HepG2 (cell line): Measurements from ENCODE around the gene SEPHS2. TPM values are rescaled to one million over a fixed set of nuclear protein-coding genes. Genes with fewer than 3 reads are reported as not detected.

Experiments used
- BRD4 ChIP-seq: sonication (generic); formaldehyde crosslinking; IDR thresholded peaks from 2 replicates; pipeline ENCODE4 v1.4.0; 2020; ENCODE audit warnings: missing genetic modification reagents
- E2F1 ChIP-seq: sonication (generic); formaldehyde crosslinking; IDR thresholded peaks from 2 replicates; pipeline ENCODE4 v1.5.0; 2020; ENCODE audit warnings: missing genetic modification reagents
- ELF4 ChIP-seq: sonication (generic); formaldehyde crosslinking; IDR thresholded peaks from 2 replicates; pipeline ENCODE4 v1.5.0; 2020; ENCODE audit warnings: missing genetic modification reagents, mild to moderate bottlenecking, moderate library complexity, borderline replicate concordance
- KLF11 ChIP-seq: IDR thresholded peaks from 2 replicates; pipeline ENCODE4 v1.6.1; 2016; ENCODE audit warnings: missing compliant biosample characterization
- NR2F1 ChIP-seq, 2 experiments: fragments of 450-650 bp in 1 of 2; formaldehyde crosslinking in 1 of 2; IDR thresholded peaks; 2 replicates each; pipeline versions ENCODE4 v1.5.0 to v1.6.1; 2016 to 2020; ENCODE audit warnings: mild to moderate bottlenecking in 1 of 2, missing compliant biosample characterization in 1 of 2, missing genetic modification reagents in 1 of 2, moderate library complexity in 1 of 2
- RORA ChIP-seq: sonication (generic); formaldehyde crosslinking; IDR thresholded peaks from 2 replicates; pipeline ENCODE4 v1.5.0; 2020; ENCODE audit warnings: mild to moderate bottlenecking, missing genetic modification reagents, moderate library complexity
- SRSF1 ChIP-seq: fragments of 200-400 bp; formaldehyde crosslinking; optimal IDR thresholded peaks from 2 replicates; pipeline ENCODE3; 2017; ENCODE audit warnings: mild to moderate bottlenecking, low read depth, low read length, moderate library complexity
- TCF7L2 ChIP-seq: IDR thresholded peaks from 2 replicates; pipeline ENCODE4 v1.6.1; 2011; ENCODE audit warnings: mild to moderate bottlenecking, low read depth, low read length, moderate library complexity
- ZBTB39 ChIP-seq: sonication (generic); formaldehyde crosslinking; IDR thresholded peaks from 2 replicates; pipeline ENCODE4 v1.5.0; 2020; ENCODE audit warnings: missing genetic modification reagents
- ZKSCAN1 ChIP-seq: fragments of 150-350 bp; IDR thresholded peaks from 2 replicates; pipeline ENCODE4 v1.6.1; 2014; ENCODE audit warnings: low read length
- ZNF101 ChIP-seq: sonication (generic); formaldehyde crosslinking; IDR thresholded peaks from 2 replicates; pipeline ENCODE4 v1.4.0; 2020; ENCODE audit warnings: mild to moderate bottlenecking, low read depth, missing genetic modification reagents, borderline replicate concordance
- ZNF12 ChIP-seq: sonication (generic); formaldehyde crosslinking; IDR thresholded peaks from 2 replicates; pipeline ENCODE4 v1.5.0; 2020; ENCODE audit warnings: missing genetic modification reagents
- ZNF260 ChIP-seq: sonication (generic); formaldehyde crosslinking; IDR thresholded peaks from 2 replicates; pipeline ENCODE4 v1.4.0; 2020; ENCODE audit warnings: missing genetic modification reagents, low read depth, mild to moderate bottlenecking, borderline replicate concordance
- ZNF317 ChIP-seq: sonication (generic); formaldehyde crosslinking; IDR thresholded peaks from 2 replicates; pipeline ENCODE4 v1.5.0; 2020; ENCODE audit warnings: mild to moderate bottlenecking, missing genetic modification reagents
- ZNF562 ChIP-seq: sonication (generic); formaldehyde crosslinking; IDR thresholded peaks from 2 replicates; pipeline ENCODE4 v1.8.0; 2022; ENCODE audit warnings: missing genetic modification reagents, borderline replicate concordance
- ZNF563 ChIP-seq: sonication (generic); formaldehyde crosslinking; IDR thresholded peaks from 2 replicates; pipeline ENCODE4 v1.8.0; 2022; ENCODE audit warnings: mild to moderate bottlenecking, moderate library complexity, missing genetic modification reagents
- ZNF569 ChIP-seq: sonication (generic); formaldehyde crosslinking; IDR thresholded peaks from 2 replicates; pipeline ENCODE4 v1.5.0; 2020; ENCODE audit warnings: mild to moderate bottlenecking, missing genetic modification reagents, moderate library complexity, borderline replicate concordance
- ZSCAN25 ChIP-seq: sonication (generic); formaldehyde crosslinking; IDR thresholded peaks from 2 replicates; pipeline ENCODE4 v1.8.0; 2022; ENCODE audit warnings: mild to moderate bottlenecking, missing genetic modification reagents
- polyA plus RNA-seq, 8 experiments: library from polyadenylated mRNA; depleted of rRNA in 3 of 8; stranded (reverse) in 7 of 8; unstranded in 1 of 8; fragments of >200 nt; fragmentation: Illumina TruSeq in 4 of 8; extraction: Trizol in 4 of 8; gene quantifications; 2 replicates each; pipeline versions ENCODE4 v1.2.1 to v1.2.3, GENCODE V29; 2011 to 2016; ENCODE audit warnings: low read depth in 4 of 8, missing spikeins in 1 of 8, mixed read lengths in 1 of 8; ENCODE audit not compliant: insufficient read depth in 1 of 8
- total RNA-seq, 5 experiments: library from RNA; depleted of rRNA; stranded (reverse); fragments of >200 nt; fragmentation: Illumina TruSeq; extraction: Trizol; gene quantifications; 2 replicates each; pipeline ENCODE4 v1.2.3, GENCODE V29; 2016; ENCODE audit warnings: low read depth in 1 of 5
- TF ChIP-seq, protein P1 (sequence below), 2 experiments: sonication (generic) in 1 of 2; formaldehyde crosslinking in 1 of 2; IDR thresholded peaks; 2 replicates each; pipeline versions ENCODE4 v1.4.0 to v1.6.1; 2018 to 2020; ENCODE audit warnings: missing genetic modification reagents in 2 of 2, borderline replicate concordance in 1 of 2, low read depth in 1 of 2, mild to moderate bottlenecking in 1 of 2, missing biosample characterization in 1 of 2
- TF ChIP-seq, protein P2 (sequence below): sonication (generic); formaldehyde crosslinking; IDR thresholded peaks from 2 replicates; pipeline ENCODE4 v1.8.0; 2022; ENCODE audit warnings: missing genetic modification reagents, mild to moderate bottlenecking, inconsistent platforms, borderline replicate concordance
- TF ChIP-seq, protein P3 (sequence below): sonication (generic); formaldehyde crosslinking; IDR thresholded peaks from 2 replicates; pipeline ENCODE4 v1.8.1; 2023; ENCODE audit warnings: missing genetic modification reagents, inconsistent platforms, borderline replicate concordance

SEPHS2 gene
- total and polyA plus RNA-seq, 2 of the 13 experiments (the other 11 are each of a cell fraction or from before 2014, with no cell fraction given): 20.7 to 127 TPM

GRCh38 chr16:30429678-30430427 lies 15.8 kb downstream of the SEPHS2 start, which contains the start of gene DCTPP1 (continued):
- TF ChIP-seq, protein P1, sequence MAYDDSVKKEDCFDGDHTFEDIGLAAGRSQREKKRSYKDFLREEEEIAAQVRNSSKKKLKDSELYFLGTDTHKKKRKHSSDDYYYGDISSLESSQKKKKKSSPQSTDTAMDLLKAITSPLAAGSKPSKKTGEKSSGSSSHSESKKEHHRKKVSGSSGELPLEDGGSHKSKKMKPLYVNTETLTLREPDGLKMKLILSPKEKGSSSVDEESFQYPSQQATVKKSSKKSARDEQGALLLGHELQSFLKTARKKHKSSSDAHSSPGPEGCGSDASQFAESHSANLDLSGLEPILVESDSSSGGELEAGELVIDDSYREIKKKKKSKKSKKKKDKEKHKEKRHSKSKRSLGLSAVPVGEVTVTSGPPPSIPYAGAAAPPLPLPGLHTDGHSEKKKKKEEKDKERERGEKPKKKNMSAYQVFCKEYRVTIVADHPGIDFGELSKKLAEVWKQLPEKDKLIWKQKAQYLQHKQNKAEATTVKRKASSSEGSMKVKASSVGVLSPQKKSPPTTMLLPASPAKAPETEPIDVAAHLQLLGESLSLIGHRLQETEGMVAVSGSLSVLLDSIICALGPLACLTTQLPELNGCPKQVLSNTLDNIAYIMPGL (CRISPR knock-in tag; IDR thresholded peaks at IDR 0.05; ENCODE audit: borderline replicate concordance in 1 of 2, low read depth in 1 of 2): peak; percentile 99
- TF ChIP-seq ZNF260 (no peak), ZBTB39 (CRISPR knock-in tag) (peak; percentile 78; the same call in 1 of the 2 replicates), ZNF101 (no peak), NR2F1 (CRISPR knock-in tag; IDR thresholded peaks at IDR 0.05) (peak; percentile 45 to 59; a peak in 2 of 4 replicates), E2F1 (CRISPR knock-in tag) (peak; percentile 92), KLF11 (CRISPR knock-in tag) (peak; percentile 68; the same call in 1 of the 2 replicates), ZSCAN25 (CRISPR knock-in tag) (0 out of 2 replicates have a peak, but pooled peaks have one; percentile 14), TCF7L2 (no peak), ZNF317 (CRISPR knock-in tag) (peak; percentile 79; the same call in 1 of the 2 replicates), ZNF562 (no peak), ELF4 (peak; percentile 95; the same call in 1 of the 2 replicates), RORA (CRISPR knock-in tag) (no peak), ZNF563 (CRISPR knock-in tag) (peak; percentile 82), ZNF569 (CRISPR knock-in tag) (peak; percentile 68; the same call in 1 of the 2 replicates), ZKSCAN1 (peak; percentile 56), SRSF1 (no peak), ZNF12 (CRISPR knock-in tag) (no peak), BRD4 (CRISPR knock-in tag) (no peak; the same call in 1 of the 2 replicates)
- TF ChIP-seq, protein P2, sequence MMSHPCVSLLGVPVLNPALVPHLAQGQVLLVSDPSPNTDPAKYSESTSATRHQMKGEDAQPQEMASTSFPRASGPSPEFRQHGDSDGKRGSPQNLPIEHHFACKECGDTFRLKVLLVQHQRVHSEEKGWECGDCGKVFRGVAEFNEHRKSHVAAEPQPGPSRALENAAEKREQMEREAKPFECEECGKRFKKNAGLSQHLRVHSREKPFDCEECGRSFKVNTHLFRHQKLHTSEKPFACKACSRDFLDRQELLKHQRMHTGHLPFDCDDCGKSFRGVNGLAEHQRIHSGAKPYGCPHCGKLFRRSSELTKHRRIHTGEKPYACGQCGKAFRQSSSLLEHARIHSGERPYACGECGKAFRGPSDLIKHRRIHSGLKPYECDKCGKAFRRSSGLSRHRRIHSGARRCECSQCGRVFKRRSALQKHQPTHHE (CRISPR knock-in tag): peak; percentile 96; the same call in 1 of the 2 replicates
- TF ChIP-seq, protein P3, sequence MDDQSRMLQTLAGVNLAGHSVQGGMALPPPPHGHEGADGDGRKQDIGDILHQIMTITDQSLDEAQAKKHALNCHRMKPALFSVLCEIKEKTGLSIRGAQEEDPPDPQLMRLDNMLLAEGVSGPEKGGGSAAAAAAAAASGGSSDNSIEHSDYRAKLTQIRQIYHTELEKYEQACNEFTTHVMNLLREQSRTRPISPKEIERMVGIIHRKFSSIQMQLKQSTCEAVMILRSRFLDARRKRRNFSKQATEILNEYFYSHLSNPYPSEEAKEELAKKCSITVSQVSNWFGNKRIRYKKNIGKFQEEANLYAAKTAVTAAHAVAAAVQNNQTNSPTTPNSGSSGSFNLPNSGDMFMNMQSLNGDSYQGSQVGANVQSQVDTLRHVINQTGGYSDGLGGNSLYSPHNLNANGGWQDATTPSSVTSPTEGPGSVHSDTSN (CRISPR knock-in tag): no peak
